ENCODE measurements around the gene UQCRC1.

DNA sequence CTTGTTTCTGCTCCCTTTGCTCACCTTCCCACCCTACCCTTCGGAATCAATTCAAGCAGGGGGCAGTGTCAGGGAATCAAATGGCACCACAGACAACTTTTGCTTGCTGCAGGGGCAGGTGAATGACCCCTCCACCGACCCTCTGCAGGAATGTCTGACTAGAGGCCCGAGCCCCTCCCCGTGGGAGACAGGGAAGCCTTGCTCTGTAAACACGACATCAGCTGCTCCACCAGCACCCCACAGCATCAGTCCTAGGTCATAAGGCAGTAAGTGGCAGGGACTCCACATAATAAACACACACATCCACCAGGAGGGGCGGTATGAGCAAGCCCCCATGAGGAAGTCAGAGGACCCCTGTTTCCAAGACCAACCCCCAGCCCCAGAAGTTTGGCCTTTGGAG lies 27.9 kb upstream of the UQCRC1 start:
- TF ChIP-seq EP300 (IDR thresholded peaks at IDR 0.05) (no peak), TP53 (CRISPR knock-in tag; IDR thresholded peaks at IDR 0.05) (no peak), CBX8 (IDR thresholded peaks at IDR 0.05) (no peak), CTCF (IDR thresholded peaks at IDR 0.05) (no peak), NFE2L2 (conservative IDR thresholded peaks at IDR 0.05; ENCODE audit: low read length) (no peak), JUN (IDR thresholded peaks at IDR 0.05) (no peak), ELK1 (IDR thresholded peaks at IDR 0.05; ENCODE audit: low read depth, low read length) (no peak)
- TF ChIP-seq, protein P1, sequence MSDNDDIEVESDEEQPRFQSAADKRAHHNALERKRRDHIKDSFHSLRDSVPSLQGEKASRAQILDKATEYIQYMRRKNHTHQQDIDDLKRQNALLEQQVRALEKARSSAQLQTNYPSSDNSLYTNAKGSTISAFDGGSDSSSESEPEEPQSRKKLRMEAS (IDR thresholded peaks at IDR 0.05) = no peak

Data from A549 (cell line).